ENCODE measurements around the gene CALN1. TPM values are rescaled to one million over a fixed set of nuclear protein-coding genes. Genes with fewer than 3 reads are reported as not detected.

Gene CALN1
- polyA plus RNA-seq, 6 donors from 2014 or later = not detected

GRCh38 chr7:72435925-72436480, 23.9 kb upstream of the CALN1 start:
- ATAC-seq (ENCODE audit: low read depth in 2 of 2) = no peak
- Mint-ChIP-seq H3K4me3 (no peak overlapping the region), H3K27me3 (peaks cover 4 to 12% (median 5%) of the 10 kb centered on the region in 3 donors), H3K36me3 (no peaks in the 10 kb centered on the region), H3K27ac (no peak overlapping the region), H3K9me3 (peaks cover 0 to 1% (median 0%) of the 10 kb centered on the region in 7 donors), H3K4me1 (no peaks in the 10 kb centered on the region)
- no peak for DNase-seq

GRCh38 chr7:72435366-72435765, 23.2 kb upstream of the CALN1 start:
- DNase-seq = no peak

GRCh38 chr7:72430531-72430930, 18.4 kb upstream of the CALN1 start:
- H3K4me3 Mint-ChIP-seq = no peak overlapping the region
- H3K27ac Mint-ChIP-seq = no peak overlapping the region
- ATAC-seq (ENCODE audit: low read depth in 2 of 2) = no peak
- no peak for DNase-seq
- no peaks in the 10 kb centered on the region for H3K36me3 Mint-ChIP-seq
- peaks cover 0 to 2% (median 0%) of the 10 kb centered on the region in 7 donors for H3K9me3 Mint-ChIP-seq
- no peaks in the 10 kb centered on the region for H3K4me1 Mint-ChIP-seq
- peaks cover 0 to 8% (median 4%) of the 10 kb centered on the region in 3 donors for H3K27me3 Mint-ChIP-seq

More at GRCh38 chr7:72435366-72435765, 23.2 kb upstream of the CALN1 start:
- Mint-ChIP-seq H3K27ac (no peak overlapping the region), H3K4me3 (no peak overlapping the region), H3K4me1 (no peaks in the 10 kb centered on the region), H3K27me3 (peaks cover 0 to 12% (median 5%) of the 10 kb centered on the region in 3 donors), H3K36me3 (no peaks in the 10 kb centered on the region), H3K9me3 (peaks cover 0 to 1% (median 0%) of the 10 kb centered on the region in 7 donors)
- ATAC-seq (ENCODE audit: low read depth in 2 of 2) = no peak

- no peak for ATAC-seq (ENCODE audit: low read depth in 2 of 2)
- no peak overlapping the region for H3K27ac Mint-ChIP-seq
- no peaks in the 10 kb centered on the region for H3K36me3 Mint-ChIP-seq
- no peak for DNase-seq
- peaks cover 0 to 2% (median 0%) of the 10 kb centered on the region in 7 donors for H3K9me3 Mint-ChIP-seq
- peaks cover 0 to 6% (median 4%) of the 10 kb centered on the region in 3 donors for H3K27me3 Mint-ChIP-seq
- no peak overlapping the region for H3K4me3 Mint-ChIP-seq
- no peaks in the 10 kb centered on the region for H3K4me1 Mint-ChIP-seq
Measured at GRCh38 chr7:72429316-72429715, 17.2 kb upstream of the CALN1 start.

- peaks cover 5 to 17% (median 6%) of the 10 kb centered on the region in 7 donors for H3K9me3 Mint-ChIP-seq
- ATAC-seq (ENCODE audit: low read depth in 2 of 2) = no peak
- no peak overlapping the region for H3K4me3 Mint-ChIP-seq
- no peaks in the 10 kb centered on the region for H3K27me3 Mint-ChIP-seq
- no peak overlapping the region for H3K27ac Mint-ChIP-seq
- no peaks in the 10 kb centered on the region for H3K4me1 Mint-ChIP-seq
- H3K36me3 Mint-ChIP-seq = no peaks in the 10 kb centered on the region
- DNase-seq = no peak
Measured at GRCh38 chr7:72416846-72417245, 4.7 kb upstream of the CALN1 start.

GRCh38 chr7:72415586-72415985, 3.4 kb upstream of the CALN1 start:
- Mint-ChIP-seq H3K27me3 (no peaks in the 10 kb centered on the region), H3K27ac (no peak overlapping the region), H3K36me3 (no peaks in the 10 kb centered on the region), H3K9me3 (peaks cover 0 to 15% (median 5%) of the 10 kb centered on the region in 7 donors), H3K4me3 (no peak overlapping the region), H3K4me1 (no peaks in the 10 kb centered on the region)
- ATAC-seq (ENCODE audit: low read depth in 2 of 2) (no peak), DNase-seq (no peak)

GRCh38 chr7:72413886-72414285, 1.7 kb upstream of the CALN1 start:
- ATAC-seq (ENCODE audit: low read depth in 2 of 2) = no peak

GRCh38 chr7:72413290-72413689, 1.2 kb upstream of the CALN1 start:
- ATAC-seq (ENCODE audit: low read depth in 2 of 2) (no peak), DNase-seq (no peak)
- H3K9me3 Mint-ChIP-seq = peaks cover 0 to 3% (median 0%) of the 10 kb centered on the region in 7 donors
- H3K4me3 Mint-ChIP-seq = no peak overlapping the region
- H3K36me3 Mint-ChIP-seq = no peaks in the 10 kb centered on the region
- no peaks in the 10 kb centered on the region for H3K4me1 Mint-ChIP-seq
- H3K27me3 Mint-ChIP-seq = no peaks in the 10 kb centered on the region
- H3K27ac Mint-ChIP-seq = no peak overlapping the region

More at GRCh38 chr7:72413886-72414285, 1.7 kb upstream of the CALN1 start:
- Mint-ChIP-seq H3K27ac (no peak overlapping the region), H3K27me3 (no peaks in the 10 kb centered on the region), H3K36me3 (no peaks in the 10 kb centered on the region), H3K9me3 (peaks cover 0 to 3% (median 0%) of the 10 kb centered on the region in 7 donors), H3K4me1 (no peaks in the 10 kb centered on the region), H3K4me3 (no peak overlapping the region)
- DNase-seq = no peak

- ATAC-seq (ENCODE audit: low read depth in 2 of 2) = no peak
- Mint-ChIP-seq H3K4me1 (no peaks in the 10 kb centered on the region), H3K9me3 (peaks cover 0 to 3% (median 0%) of the 10 kb centered on the region in 7 donors), H3K36me3 (no peaks in the 10 kb centered on the region), H3K4me3 (no peak overlapping the region), H3K27ac (no peak overlapping the region), H3K27me3 (peaks cover 0 to 5% (median 1%) of the 10 kb centered on the region in 3 donors)
- no peak for DNase-seq
Measured at GRCh38 chr7:72411419-72411818, 719 bp downstream of the CALN1 start.

- Mint-ChIP-seq H3K4me1 (no peaks in the 10 kb centered on the region), H3K9me3 (peaks cover 0 to 5% (median 1%) of the 10 kb centered on the region in 7 donors), H3K36me3 (no peaks in the 10 kb centered on the region), H3K27me3 (peaks cover 0 to 15% (median 5%) of the 10 kb centered on the region in 3 donors), H3K27ac (no peak overlapping the region), H3K4me3 (no peak overlapping the region)
- no peak for DNase-seq
- ATAC-seq (ENCODE audit: low read depth in 2 of 2) = no peak
Measured at GRCh38 chr7:72409638-72410015, 2.5 kb downstream of the CALN1 start.

GRCh38 chr7:72408966-72409637, 3.0 kb downstream of the CALN1 start:
- H3K27ac Mint-ChIP-seq = peak overlapping the region in 1 of 6 donors; percentile 48
- peaks cover 0 to 19% (median 9%) of the 10 kb centered on the region in 3 donors for H3K27me3 Mint-ChIP-seq
- no peaks in the 10 kb centered on the region for H3K36me3 Mint-ChIP-seq

GRCh38 chr7:72406820-72407403, 5.2 kb downstream of the CALN1 start:
- DNase-seq = no peak
- H3K36me3 Mint-ChIP-seq = peaks cover 0 to 8% of the 10 kb centered on the region in 2 donors
- peaks cover 15 to 38% (median 30%) of the 10 kb centered on the region in 3 donors for H3K27me3 Mint-ChIP-seq
- no peak overlapping the region for H3K27ac Mint-ChIP-seq
- H3K9me3 Mint-ChIP-seq = peaks cover 0 to 20% (median 8%) of the 10 kb centered on the region in 7 donors
- ATAC-seq (ENCODE audit: low read depth in 2 of 2) = no peak
- no peaks in the 10 kb centered on the region for H3K4me1 Mint-ChIP-seq
- H3K4me3 Mint-ChIP-seq = no peak overlapping the region

More at GRCh38 chr7:72408966-72409637, 3.0 kb downstream of the CALN1 start:
- DNase-seq (no peak), ATAC-seq (ENCODE audit: low read depth in 2 of 2) (no peak)
- H3K4me1 Mint-ChIP-seq = no peaks in the 10 kb centered on the region
- H3K4me3 Mint-ChIP-seq = no peak overlapping the region
- H3K9me3 Mint-ChIP-seq = peaks cover 0 to 6% (median 2%) of the 10 kb centered on the region in 7 donors

- DNase-seq (no peak), ATAC-seq (ENCODE audit: low read depth in 2 of 2) (no peak)
- Mint-ChIP-seq H3K9me3 (peaks cover 0 to 20% (median 8%) of the 10 kb centered on the region in 7 donors), H3K36me3 (peaks cover 0 to 8% of the 10 kb centered on the region in 2 donors), H3K27me3 (peaks cover 23 to 42% (median 30%) of the 10 kb centered on the region in 3 donors), H3K4me1 (no peaks in the 10 kb centered on the region), H3K4me3 (no peak overlapping the region), H3K27ac (no peak overlapping the region)
Measured at GRCh38 chr7:72405871-72406270, 6.3 kb downstream of the CALN1 start.

- Mint-ChIP-seq H3K9me3 (peaks cover 0 to 20% (median 8%) of the 10 kb centered on the region in 7 donors), H3K27me3 (peaks cover 25 to 42% (median 30%) of the 10 kb centered on the region in 3 donors), H3K27ac (no peak overlapping the region), H3K4me1 (no peaks in the 10 kb centered on the region), H3K4me3 (peak overlapping the region in 1 of 8 donors; percentile 0), H3K36me3 (peaks cover 0 to 8% of the 10 kb centered on the region in 2 donors)
- ATAC-seq (ENCODE audit: low read depth in 2 of 2) (no peak), DNase-seq (no peak)
Measured at GRCh38 chr7:72405418-72405817, 6.7 kb downstream of the CALN1 start.

Data from naive B cell (primary cell).